PC-9 (cell line): Measurements from ENCODE around the gene GDPD5. TPM values are rescaled to one million over a fixed set of nuclear protein-coding genes. Genes with fewer than 3 reads are reported as not detected.

Source experiments
- BruUV-seq: library from RNA; stranded (reverse); fragments of 400-500 nt; replicated peaks from 2 replicates; lab custom pipeline; 2021; lab: Mats Ljungman, UMichigan
- CTCF ChIA-PET: fragments of 300-600 bp; sonication (Branson Sonifier 250); formaldehyde crosslinking; loops from one replicate; lab custom pipeline; 2022; ENCODE audit warnings: antibody characterized with exemption; lab: Charles Lee
- POLR2A ChIA-PET: fragments of 300-600 bp; sonication (Branson Sonifier 250); formaldehyde crosslinking; loops from one replicate; lab custom pipeline; 2022; ENCODE audit warnings: antibody characterized with exemption; ENCODE audit not compliant: unreplicated experiment; lab: Charles Lee
- DNase-seq, 2 experiments: peaks; one replicate each; pipeline versions ENCODE4 v3.0.0 to v3.0.0-alpha.2; 2015 to 2022; ENCODE audit warnings: mixed read lengths in 1 of 2
- H2AFZ ChIP-seq: fragments of 200-600 bp; sonication (generic); 2 replicates; pipeline ENCODE4 v1.8.1; 2017; ENCODE audit warnings: antibody characterized with exemption
- H3F3A ChIP-seq: fragments of 200-600 bp; sonication (generic); 2 replicates; pipeline ENCODE4 v1.8.1; 2017; ENCODE audit warnings: antibody characterized with exemption, mild to moderate bottlenecking, low read depth; ENCODE audit not compliant: insufficient read depth
- H3K27ac ChIP-seq: fragments of 200-600 bp; sonication (generic); 2 replicates; pipeline ENCODE4 v1.6.1; 2016; ENCODE audit warnings: mixed run types
- H3K27me3 ChIP-seq: fragments of 200-600 bp; sonication (generic); 2 replicates; pipeline ENCODE4 v1.6.1; 2016; ENCODE audit warnings: low read depth, mixed run types; ENCODE audit not compliant: insufficient read depth
- H3K36me3 ChIP-seq: fragments of 200-600 bp; sonication (generic); 2 replicates; pipeline ENCODE4 v1.6.1; 2016; ENCODE audit warnings: low read depth, mixed run types
- H3K4me1 ChIP-seq: fragments of 200-600 bp; sonication (generic); replicated peaks from 2 replicates; pipeline ENCODE4 v1.6.1; 2016; ENCODE audit warnings: mixed run types; ENCODE audit not compliant: insufficient read depth
- H3K4me2 ChIP-seq: fragments of 200-600 bp; sonication (generic); 2 replicates; pipeline ENCODE4 v1.6.1; 2017; ENCODE audit warnings: mixed run types
- H3K4me3 ChIP-seq: fragments of 200-600 bp; sonication (generic); 2 replicates; pipeline ENCODE4 v1.6.1; 2016; ENCODE audit warnings: mixed run types
- H3K79me2 ChIP-seq: fragments of 200-600 bp; sonication (generic); 2 replicates; pipeline ENCODE4 v1.6.1; 2017; ENCODE audit warnings: low read depth, mixed run types
- H3K9me2 ChIP-seq: fragments of 200-600 bp; sonication (generic); 2 replicates; pipeline ENCODE4 v1.8.1; 2017; ENCODE audit warnings: mild to moderate bottlenecking; ENCODE audit not compliant: insufficient read depth
- H3K9me3 ChIP-seq: fragments of 200-600 bp; sonication (generic); 2 replicates; pipeline ENCODE4 v1.8.1; 2016; ENCODE audit warnings: low read depth; ENCODE audit not compliant: insufficient read depth
- H4K20me1 ChIP-seq: fragments of 200-600 bp; sonication (generic); 2 replicates; pipeline ENCODE4 v1.8.1; 2017; ENCODE audit not compliant: insufficient read depth
- CTCF ChIP-seq: fragments of 200-600 bp; sonication (generic); conservative IDR thresholded peaks from 2 replicates; pipeline ENCODE4 v1.6.1; 2017; ENCODE audit warnings: mixed run types, antibody characterized with exemption, mild to moderate bottlenecking, moderate library complexity
- EZH2 ChIP-seq: fragments of 200-600 bp; sonication (generic); IDR thresholded peaks from 2 replicates; pipeline ENCODE4 v1.8.0; 2017; ENCODE audit warnings: antibody characterized with exemption, low read depth
- intact Hi-C: fragments of 100-400 bp; cut with micrococcal nuclease; formaldehyde crosslinking; loops from one replicate; pipeline ENCODE4 v1.10.0; 2022; ENCODE audit not compliant: unreplicated experiment
- total RNA-seq: library from RNA; stranded (reverse); gene quantifications from 2 replicates; pipeline ENCODE4 v1.2.3, GENCODE V29; 2021

Gene GDPD5
- total RNA-seq, 1 experiment from 2014 or later = 7.9 TPM

DNA sequence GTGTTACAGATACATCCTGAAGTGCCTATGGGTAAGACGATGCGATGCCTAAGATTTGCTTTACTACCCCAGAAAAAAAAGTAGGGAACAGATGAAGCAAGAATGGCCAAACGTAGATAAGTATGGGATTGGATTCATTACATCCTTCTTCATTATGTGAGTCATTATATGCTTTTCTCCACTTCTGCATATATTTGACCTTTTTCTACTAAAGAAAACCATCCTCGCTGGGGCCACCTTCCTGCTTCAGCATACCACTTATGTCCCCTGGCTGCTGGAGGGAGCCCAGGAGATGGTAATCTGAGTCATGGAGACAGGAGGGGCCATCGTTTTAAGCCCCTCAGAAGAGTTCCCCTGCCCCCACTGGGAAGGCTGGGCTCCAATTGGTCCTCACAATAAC, 78.3 kb downstream of the GDPD5 start:
- H3K9me2 ChIP-seq = no peaks in the 10 kb centered on the region
- no peaks in the 10 kb centered on the region for H3K36me3 ChIP-seq
- no peaks in the 10 kb centered on the region for H3K79me2 ChIP-seq
- H2AFZ ChIP-seq = no peak overlapping the region
- intact Hi-C loops = no loop called here
- no peak overlapping the region for H3K4me3 ChIP-seq
- DNase-seq = no peak
- TF ChIP-seq EZH2 (no peak), CTCF (no peak)
- CTCF ChIA-PET = no interaction called here
- H3K4me2 ChIP-seq = no peak overlapping the region
- no peaks in the 10 kb centered on the region for H3K4me1 ChIP-seq
- H3K9me3 ChIP-seq = no peaks in the 10 kb centered on the region
- peaks cover 3% of the 10 kb centered on the region; the same call in 1 of the 2 replicates for H3K27me3 ChIP-seq
- no peaks in the 10 kb centered on the region for H3F3A ChIP-seq
- POLR2A ChIA-PET = no interaction called here
- no TSS peak for BruUV-seq
- no peak overlapping the region for H3K27ac ChIP-seq
- H4K20me1 ChIP-seq = no peaks in the 10 kb centered on the region

DNA sequence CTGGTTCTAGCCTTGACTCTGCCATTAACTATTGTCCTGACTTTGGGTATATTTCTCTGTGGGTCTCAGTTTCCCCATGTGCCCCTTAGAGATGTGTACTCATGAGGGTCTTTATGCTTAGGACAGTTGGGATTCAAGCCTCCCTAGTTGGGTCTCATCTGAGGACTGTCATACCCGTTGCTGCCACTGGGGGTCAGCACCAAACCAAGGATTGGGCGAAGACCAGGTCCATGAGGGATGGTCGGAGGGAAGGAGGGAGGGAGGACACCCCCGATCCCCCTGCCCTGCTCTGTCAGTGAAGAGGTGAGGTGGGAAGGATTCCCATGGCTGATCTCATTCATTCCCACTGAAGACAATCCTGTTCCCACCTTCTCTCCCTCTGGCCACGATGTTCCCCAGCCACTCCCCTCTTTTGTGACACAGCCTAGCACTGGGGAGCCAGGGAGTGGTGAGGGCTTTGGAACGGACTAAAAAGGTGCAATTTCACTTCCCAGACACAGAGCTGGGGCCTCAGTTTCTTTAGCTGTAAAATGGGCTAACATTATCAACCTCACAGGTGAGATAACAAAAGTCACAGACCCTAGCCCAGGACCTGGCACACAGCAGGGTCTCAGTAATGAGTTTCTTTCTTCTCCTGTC, 80.3 kb downstream of the GDPD5 start:
- Histone ChIP-seq H3K36me3 (no peaks in the 10 kb centered on the region), H3K27ac (no peak overlapping the region), H2AFZ (no peak overlapping the region), H3K4me3 (no peak overlapping the region), H4K20me1 (no peaks in the 10 kb centered on the region), H3K4me1 (no peaks in the 10 kb centered on the region), H3K9me3 (no peaks in the 10 kb centered on the region), H3K27me3 (no peaks in the 10 kb centered on the region; the same call in 1 of the 2 replicates), H3K79me2 (no peaks in the 10 kb centered on the region), H3K9me2 (no peaks in the 10 kb centered on the region), H3F3A (no peaks in the 10 kb centered on the region), H3K4me2 (no peak overlapping the region)
- TF ChIP-seq EZH2 (no peak), CTCF (peak; percentile 100)
- BruUV-seq = no TSS peak
- CTCF ChIA-PET = interaction anchor here (0.6 to 1.6 kb wide), 5 partner anchors 84 to 428 kb away, joined by 3 to 5 read pairs (median 3); no protein-coding TSS in a partner anchor
- DNase-seq = peak in 1 of 2 experiments; percentile 74
- POLR2A ChIA-PET = no interaction called here
- intact Hi-C loops = loop anchor here (1.0 kb wide), 1 partner anchor 87 kb away; no protein-coding TSS in a partner anchor

- H3K36me3 ChIP-seq = no peaks in the 10 kb centered on the region
- H3K27ac ChIP-seq = no peak overlapping the region
- H3K79me2 ChIP-seq = no peaks in the 10 kb centered on the region
- ChIA-PET CTCF (no interaction called here), POLR2A (no interaction called here)
- H3K4me1 ChIP-seq = no peaks in the 10 kb centered on the region
- no peak for DNase-seq
- BruUV-seq = no TSS peak
- H3F3A ChIP-seq = no peaks in the 10 kb centered on the region
- H3K9me3 ChIP-seq = no peaks in the 10 kb centered on the region
- H4K20me1 ChIP-seq = no peaks in the 10 kb centered on the region
- H3K9me2 ChIP-seq = no peaks in the 10 kb centered on the region
- H3K4me2 ChIP-seq = no peak overlapping the region
- TF ChIP-seq EZH2 = no peak
- intact Hi-C loops = loop anchor here (5.0 kb wide), 2 partner anchors 56 to 116 kb away; no protein-coding TSS in a partner anchor
- H3K4me3 ChIP-seq = no peak overlapping the region
- H2AFZ ChIP-seq = no peak overlapping the region
- no peaks in the 10 kb centered on the region; the same call in 1 of the 2 replicates for H3K27me3 ChIP-seq
These were observed 82.7 kb downstream of the GDPD5 start for GRCh38 chr11:75443043-75443442.
